Measurements from ENCODE around the gene SRPK3.
"Not testable (repeated sequence)": the region's sequence is repeated elsewhere in the genome, so short reads cannot be mapped to it uniquely, and the experiment has no call there.

Gene SRPK3

DNA sequence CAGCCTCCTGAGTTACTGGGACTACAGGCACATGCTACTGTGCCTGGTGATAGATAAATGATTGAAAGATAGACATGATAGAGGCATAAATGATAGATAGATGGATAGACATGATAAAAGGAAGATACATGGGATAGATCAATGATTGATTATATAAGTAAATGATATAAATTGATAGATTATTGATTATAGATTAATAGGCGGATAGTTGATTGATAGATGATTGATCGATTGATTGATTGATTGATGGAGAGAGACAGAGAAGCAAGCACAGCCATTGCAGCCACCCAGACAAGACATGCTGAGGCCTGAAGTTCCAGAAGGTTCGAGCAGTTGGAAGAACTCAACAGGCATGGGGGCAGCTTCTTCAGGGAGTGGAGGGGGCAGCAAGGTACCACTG is 34.5 kb upstream of the SRPK3 start:
- no peak for DNase-seq

DNA sequence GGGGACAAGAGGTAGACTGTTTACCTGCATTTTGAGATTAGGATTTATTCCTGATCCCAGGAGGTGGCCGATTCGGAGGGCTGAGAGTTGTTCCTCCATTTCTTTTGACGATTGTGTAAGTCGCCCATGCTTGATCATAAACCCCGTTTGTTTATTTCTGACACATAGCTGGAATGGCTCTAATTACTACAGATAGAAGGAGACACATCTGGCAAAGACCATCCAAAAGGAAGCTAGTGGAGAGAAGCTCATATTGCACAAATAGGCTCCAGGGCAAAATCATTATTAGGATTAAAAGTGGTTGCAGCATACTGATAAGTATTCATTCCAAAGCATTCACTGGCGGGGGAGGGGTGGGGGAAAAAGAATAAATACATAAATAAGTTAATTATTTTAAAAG is 33.9 kb upstream of the SRPK3 start:
- DNase-seq = not testable (repeated sequence)

DNA sequence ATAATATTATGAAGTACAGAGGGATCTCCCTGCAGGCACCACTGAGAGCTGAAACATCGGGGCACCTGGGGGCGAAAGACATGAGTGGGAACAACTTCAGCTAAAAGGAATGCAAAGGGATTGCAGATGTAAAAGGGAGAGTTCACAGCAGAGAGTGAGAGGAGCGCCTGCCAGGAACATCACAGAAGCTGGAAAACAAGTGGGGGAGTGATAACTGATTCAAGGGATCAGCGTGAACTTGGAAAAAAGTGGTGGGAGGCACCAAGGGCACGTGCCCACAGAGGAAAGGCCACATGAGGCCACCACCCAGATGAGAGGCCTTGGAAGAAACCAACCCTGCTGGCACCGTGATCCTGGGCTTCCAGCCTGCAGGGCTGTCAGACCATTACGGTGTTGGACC is 31.8 kb upstream of the SRPK3 start:
- DNase-seq = not testable (repeated sequence)

DNA sequence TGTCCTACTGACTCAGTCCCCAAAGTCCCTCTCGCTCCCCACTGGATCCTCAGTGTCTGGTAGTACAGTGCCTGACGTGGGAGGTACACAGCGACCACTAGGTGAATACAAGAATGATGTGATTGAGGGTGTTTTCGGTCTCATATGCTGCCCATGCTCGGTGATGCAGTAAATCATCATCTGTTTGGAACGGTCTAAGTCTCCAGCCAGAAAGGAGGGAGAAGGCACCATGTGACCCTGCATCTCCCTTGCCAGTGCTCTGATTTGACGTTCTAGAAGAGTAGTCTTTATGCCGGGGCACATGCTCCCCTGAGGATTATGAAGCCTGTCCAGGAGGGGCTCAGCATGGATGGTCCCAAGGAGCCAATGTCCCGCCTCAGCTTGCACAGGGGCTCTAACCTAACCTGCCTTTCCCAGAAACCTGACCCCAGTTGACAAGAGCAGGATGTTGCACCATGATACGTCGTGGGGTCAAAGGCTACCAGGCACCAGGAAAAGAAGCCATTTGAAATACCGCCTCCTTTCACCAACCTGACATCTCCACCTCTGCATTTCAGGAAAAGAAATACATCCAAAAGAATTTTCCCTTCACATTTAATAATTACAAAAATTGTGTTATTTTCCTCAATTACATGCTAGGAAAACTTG is 30.6 kb upstream of the SRPK3 start:
- DNase-seq = no peak

DNA sequence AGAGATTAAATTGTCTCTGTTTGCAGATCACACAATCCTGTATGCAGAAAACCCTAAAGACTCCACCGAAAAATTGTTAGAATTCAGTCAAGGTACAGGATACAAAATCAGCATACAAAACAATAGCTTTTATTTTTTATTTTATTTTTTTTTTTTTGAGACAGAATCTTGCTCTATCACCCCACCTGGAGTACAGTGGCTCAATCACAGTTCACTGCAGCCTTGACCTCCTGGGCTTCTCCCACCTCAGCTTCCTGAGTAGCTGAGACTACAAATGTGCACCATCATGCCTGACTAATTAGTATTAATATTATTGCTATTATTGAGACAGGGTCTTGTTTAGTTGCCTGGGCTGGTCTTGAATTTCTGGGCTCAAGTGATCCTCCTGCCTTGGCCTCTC is 25.7 kb upstream of the SRPK3 start:
- no peak for DNase-seq

DNA sequence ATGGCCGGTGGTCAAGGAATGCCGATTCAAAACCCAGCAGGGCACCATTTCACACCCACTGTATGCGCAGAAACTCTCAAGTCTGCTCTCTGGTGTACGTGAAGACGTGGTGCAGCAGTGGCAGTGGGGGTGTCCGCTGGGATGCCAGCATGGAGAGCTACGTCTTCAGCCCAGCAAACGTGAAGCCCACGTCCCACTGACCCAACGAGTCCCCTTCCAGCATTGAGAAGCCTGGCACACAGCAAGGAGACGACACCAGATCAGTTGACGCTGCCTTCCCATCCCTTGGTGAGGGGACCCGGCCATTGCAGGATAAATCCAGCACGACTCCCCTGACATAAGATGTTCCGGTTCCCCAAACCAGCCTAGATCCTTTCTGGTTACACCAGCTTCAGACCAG is 19.0 kb upstream of the SRPK3 start:
- DNase-seq = no peak

DNA sequence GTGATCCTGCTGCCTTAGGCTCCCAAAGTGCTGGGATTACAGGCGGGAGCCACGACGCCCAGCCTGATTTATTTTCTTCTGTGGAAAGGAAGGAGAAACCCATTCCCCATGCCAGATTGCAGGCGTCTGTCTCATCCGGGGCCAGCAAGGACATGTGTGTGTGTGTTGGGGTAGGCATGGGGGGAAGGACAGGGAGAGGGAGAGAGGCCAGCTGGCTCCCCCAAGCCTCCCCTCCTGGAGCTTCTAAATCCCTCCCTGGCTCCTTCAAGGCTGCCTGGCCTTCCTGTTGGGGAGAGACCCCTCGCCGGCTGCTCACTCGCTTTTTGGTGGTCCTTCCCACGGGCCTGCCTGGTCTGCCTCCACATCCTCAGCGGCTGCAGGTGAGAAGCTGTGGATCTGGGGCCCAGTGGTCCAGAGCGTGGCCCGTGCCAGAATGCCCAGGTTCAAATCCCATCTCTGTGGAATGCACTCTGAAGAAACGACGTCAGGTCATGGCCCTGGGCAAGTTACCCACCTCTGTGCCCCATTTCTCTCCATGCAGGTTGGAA is 18.1 kb upstream of the SRPK3 start:
- peak; percentile 0 for DNase-seq

DNA sequence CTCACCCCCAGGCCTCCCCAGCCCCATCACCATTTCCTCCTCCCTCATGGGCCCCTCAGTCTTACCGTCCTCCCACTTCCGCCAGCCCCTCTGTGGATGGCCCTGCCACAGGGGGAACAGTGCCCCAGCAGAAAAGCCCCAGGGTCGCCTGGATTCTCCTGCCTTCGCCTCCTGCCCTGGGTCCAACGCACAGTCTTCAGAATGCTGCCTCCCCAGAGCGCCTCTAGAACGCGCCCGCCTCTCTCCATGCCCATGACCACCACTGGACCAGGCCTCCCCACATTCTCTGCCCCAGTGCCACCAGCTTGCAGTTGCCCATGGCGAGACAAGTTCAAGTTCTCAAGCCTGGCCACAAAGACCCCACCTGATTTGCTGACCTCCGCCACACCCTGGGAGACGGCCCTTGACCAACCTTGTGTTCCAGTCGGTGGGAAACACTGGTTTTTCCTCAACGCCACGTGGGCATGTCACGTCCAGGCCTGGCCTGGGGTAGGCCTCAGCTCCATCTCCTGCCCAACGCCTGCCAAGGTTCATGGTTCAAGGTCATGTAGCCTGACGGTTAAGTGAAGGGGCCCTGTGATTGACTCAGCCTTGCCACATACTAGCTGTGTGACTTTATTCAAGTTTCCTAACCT is 17.4 kb upstream of the SRPK3 start:
- peak; percentile 0 for DNase-seq

DNA sequence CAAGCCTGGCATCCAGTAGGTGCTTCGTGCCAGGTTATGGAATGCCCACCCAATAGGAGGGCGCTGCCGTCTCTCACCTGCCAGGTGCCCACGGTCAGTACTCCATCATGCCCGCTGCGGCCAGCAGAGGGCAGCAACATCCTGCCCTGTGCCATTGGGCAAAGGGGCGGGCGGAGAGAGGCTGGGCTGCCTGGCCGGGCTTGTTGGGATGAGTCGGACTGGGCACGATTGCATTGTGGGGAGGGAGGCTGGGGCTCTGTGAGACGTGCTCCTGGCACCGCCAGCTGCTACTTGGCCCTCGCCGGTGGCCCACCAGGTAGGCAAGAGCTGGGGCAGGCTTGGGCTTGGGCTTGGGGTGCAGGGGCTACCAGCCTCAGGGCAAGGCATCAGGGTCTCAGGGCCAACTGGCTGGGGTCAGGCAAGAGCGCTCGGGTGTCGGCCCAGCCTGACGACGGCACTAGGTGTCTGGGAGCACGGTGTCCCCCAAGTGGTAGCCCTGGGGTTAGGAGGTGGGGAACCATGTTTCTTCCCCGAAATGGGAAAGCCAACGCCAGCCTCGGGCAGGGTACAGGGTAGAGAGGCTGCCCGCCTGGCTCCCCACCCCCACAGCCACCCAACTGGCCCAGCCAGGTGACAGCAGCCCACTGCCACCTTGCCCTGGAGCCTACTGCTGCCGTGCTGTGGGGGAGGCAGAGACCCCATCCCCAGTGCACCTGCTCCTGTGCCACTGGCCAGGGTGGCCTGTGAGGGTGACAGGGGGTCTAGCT is 16.7 kb upstream of the SRPK3 start, which contains the start of gene PLXNB3:
Gene PLXNB3, plus strand, starts transcription at position 261 of the 767 bp plus-strand sequence. CDS start 1,287 bp downstream, outside the sequence.
- peak; percentile 73 for DNase-seq

DNA sequence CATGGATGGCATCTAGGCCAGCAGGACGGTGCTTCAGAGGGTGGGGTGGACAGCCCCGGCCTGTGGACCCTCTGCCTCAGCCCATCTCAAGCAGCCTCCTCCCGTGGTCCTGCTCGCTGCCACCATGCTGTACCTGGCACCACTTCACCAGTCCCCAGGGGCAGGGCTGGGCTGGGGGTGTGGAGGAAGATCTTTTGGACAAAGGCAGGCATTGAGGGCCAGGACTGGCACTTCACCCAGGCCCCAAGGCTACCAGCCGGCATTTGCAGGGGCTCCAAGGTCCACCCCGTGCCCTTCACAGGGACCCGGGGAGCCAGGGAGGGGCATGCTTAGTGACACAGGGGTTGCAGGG is 16.1 kb upstream of the SRPK3 start:
- DNase-seq = peak; percentile 0

DNA sequence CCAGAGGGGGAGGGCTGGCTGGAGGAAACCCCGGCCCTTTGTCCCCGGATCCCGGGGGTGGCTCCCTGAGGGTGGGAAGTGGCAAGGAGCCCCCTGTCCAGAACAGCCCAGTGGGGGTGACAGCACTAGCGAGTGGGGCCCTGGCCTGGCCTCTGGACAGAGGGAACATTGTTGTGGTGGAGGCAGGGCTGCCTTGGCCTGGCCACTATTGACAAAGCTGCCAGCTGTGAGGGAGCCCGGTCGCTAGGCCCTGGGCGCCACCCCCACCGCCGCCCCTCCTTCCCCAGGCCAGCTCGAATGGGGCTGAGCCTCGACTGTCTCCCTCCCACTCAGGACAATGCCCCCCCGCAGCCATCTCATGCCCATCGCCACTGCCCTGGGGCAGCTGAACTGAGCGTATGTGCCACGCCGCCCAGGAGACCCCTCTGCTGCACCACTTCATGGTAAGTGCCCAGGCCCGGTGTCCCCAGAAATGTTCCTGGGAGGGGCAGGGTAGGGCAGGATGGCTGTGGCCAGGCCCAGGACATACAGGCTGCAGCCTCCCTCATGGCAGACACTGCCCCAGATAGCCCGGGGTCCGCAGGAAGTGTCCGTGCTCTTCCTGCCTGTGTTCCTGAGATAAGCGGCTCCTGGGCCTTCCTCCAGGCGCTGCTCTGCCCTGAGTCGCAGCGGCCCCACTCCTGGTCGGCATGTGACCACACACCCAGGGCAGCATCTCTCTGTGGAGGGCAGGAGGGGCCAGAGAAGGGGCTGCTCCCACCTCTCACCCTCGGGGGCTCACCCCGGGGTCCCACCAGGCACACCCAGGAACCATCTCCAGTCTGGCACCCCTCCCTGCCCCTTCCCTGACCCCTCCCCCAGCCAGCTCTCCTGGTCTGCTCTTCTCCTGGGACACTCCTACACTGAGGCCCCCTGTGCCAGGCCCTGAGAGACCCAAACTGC is 15.4 kb upstream of the SRPK3 start:
- DNase-seq = no peak

DNA sequence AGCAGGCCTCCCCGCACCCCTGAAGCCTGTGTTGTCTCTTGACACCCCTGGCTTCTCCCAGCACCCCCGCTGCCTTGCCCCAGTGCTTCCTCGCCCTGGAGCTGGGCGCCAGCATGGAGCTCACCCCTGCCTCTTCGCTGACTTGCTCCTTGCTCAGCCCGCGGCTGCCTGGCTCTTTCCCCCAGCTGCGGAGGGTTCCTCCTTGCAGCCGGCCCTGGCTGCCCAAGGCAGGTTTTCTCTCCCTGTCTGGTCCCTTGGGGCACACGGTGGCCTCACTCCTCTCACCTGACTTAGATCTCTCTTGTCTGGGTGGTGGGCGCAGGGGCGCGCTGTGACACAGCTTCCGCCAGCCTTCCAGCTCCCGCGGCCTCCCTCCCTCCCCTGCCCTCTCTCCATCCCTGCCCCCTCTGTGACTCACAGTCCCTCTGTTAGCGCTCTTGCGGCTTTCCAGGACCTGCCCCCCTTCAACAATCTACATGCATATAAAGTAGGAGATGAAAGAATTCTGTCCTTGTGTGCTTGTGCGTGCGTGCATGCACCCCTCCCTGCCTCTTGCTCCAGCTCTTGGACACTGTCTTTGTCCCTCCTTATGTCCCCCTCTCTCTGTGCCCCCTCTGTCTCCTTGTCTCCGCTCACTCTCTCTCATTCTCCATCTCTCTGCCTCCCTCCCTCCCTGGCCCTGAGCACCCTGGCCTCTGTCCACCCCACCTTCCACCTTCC is 14.6 kb upstream of the SRPK3 start:
- no peak for DNase-seq

DNA sequence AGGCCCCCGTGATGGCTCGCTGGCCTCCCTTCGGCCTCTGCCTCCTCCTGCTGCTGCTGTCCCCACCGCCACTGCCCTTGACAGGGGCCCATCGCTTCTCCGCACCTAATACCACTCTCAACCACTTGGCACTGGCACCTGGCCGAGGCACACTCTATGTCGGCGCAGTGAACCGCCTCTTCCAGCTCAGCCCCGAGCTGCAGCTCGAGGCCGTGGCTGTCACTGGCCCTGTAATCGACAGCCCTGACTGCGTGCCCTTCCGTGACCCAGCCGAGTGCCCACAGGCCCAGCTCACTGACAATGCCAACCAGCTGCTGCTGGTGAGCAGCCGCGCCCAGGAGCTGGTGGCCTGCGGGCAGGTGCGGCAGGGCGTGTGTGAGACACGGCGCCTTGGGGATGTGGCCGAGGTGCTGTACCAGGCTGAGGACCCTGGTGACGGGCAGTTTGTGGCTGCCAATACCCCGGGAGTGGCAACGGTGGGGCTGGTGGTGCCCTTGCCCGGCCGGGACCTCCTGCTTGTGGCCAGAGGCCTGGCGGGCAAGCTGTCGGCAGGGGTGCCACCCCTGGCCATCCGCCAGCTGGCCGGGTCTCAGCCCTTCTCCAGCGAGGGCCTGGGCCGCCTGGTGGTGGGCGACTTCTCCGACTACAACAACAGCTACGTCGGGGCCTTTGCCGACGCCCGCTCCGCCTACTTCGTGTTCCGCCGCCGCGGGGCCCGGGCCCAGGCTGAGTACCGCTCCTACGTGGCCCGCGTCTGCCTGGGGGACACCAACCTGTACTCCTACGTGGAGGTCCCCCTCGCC is 13.8 kb upstream of the SRPK3 start:
- no peak for DNase-seq

DNA sequence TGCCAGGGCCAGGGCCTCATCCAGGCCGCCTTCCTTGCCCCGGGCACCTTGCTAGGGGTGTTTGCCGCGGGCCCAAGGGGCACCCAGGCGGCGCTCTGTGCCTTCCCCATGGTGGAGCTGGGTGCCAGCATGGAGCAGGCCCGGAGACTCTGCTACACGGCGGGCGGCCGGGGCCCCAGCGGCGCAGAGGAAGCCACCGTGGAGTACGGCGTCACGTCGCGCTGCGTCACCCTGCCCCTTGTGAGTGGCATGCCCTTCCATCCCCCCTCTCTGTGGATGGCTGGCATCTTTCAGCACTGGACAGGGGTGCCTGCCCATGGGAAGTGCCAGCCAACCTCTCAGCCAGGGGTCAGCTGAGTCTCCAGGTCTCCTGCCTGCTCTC is 13.2 kb upstream of the SRPK3 start:
- DNase-seq = no peak

DNA sequence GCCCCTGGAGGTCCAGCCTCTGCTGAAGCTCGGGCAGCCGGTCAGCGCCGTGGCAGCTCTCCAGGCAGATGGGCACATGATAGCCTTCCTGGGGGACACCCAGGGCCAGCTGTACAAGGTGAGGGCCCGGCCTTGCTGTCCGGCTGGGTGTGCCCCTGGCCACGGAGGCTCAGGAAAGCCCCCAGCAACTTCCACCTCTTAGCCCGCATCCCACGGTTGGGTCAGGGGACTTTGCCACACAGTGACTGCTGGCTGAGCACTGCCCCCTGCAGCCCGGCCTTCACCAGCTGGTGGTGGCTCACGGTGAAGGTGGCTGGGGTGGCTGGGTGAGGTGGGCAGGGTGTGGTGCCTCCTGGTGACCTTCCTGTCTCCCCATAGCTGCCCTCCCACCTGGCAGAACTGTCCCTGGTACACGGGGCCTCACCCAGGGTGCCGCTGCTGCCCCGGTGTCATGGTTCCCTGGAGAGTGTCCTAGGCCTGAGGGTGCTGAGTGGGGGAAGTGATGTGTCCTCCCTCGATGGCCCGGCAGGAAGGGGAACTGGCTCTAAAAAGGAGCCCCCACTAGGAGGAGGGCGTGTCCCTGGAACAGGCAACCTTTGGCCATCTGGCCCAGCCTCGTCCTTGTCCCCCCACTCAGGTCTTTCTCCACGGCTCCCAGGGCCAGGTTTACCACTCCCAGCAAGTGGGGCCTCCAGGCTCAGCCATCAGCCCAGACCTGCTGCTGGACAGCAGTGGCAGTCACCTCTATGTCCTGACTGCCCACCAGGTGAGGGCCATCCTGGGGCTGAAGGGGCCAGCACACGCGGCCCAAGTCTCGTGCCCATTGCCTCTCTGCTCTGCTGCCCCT is 12.3 kb upstream of the SRPK3 start:
- no peak for DNase-seq

DNA sequence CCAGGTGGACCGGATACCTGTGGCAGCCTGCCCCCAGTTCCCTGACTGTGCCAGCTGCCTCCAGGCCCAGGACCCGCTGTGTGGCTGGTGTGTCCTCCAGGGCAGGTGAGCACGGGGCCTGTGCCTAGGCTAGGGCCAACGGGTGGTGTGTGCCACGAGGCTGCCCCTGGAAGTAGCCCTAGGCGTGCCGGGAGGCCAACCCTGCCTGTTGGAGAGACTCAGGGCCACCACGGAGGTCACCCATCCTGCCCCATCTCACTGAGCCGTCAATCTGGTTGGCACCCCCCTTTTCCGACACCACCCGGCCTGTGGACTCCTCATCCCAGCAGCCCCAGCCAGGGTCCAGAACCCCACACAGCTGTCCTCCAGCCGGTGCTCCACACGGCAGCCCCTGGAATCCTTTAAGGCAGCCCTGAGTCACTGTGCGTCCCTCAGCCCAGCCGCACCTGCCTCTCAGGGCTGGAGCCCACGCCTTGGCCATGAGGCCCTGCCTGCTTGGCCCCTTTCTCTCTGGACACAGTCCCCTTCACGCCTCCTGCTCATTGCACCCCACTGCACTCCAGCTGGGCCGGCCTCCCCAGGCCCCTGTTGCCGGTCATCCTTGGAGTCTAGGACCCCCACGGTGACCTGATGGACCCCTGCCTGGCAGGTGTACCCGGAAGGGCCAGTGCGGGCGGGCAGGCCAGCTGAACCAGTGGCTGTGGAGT is 11.5 kb upstream of the SRPK3 start:
- no peak for DNase-seq

DNA sequence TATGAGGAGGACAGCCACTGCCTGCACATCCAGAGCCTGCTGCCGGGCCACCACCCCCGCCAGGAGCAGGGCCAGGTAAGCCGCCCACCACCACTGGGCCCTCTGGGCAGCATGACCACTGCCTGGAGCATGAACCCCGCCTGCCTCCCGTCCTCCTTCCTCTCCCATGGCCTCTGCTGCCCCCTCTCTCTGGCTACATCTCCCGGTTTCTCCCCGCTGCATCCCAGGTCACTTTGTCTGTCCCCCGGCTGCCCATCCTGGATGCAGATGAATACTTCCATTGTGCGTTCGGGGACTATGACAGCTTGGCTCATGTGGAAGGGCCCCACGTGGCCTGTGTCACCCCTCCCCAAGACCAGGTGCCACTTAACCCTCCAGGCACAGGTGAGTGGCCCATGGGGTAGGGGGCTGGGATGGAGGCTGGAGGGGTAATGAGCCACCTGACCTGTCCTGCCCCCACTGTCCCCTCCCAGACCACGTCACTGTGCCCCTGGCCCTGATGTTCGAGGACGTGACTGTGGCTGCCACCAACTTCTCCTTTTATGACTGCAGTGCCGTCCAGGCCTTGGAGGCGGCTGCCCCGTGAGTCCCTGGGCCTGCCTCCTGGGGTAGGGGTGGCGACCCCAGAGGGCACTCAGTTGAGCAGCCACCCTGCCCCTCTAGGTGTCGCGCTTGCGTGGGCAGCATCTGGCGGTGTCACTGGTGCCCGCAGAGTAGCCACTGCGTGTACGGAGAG is 10.8 kb upstream of the SRPK3 start:
- DNase-seq = no peak

DNA sequence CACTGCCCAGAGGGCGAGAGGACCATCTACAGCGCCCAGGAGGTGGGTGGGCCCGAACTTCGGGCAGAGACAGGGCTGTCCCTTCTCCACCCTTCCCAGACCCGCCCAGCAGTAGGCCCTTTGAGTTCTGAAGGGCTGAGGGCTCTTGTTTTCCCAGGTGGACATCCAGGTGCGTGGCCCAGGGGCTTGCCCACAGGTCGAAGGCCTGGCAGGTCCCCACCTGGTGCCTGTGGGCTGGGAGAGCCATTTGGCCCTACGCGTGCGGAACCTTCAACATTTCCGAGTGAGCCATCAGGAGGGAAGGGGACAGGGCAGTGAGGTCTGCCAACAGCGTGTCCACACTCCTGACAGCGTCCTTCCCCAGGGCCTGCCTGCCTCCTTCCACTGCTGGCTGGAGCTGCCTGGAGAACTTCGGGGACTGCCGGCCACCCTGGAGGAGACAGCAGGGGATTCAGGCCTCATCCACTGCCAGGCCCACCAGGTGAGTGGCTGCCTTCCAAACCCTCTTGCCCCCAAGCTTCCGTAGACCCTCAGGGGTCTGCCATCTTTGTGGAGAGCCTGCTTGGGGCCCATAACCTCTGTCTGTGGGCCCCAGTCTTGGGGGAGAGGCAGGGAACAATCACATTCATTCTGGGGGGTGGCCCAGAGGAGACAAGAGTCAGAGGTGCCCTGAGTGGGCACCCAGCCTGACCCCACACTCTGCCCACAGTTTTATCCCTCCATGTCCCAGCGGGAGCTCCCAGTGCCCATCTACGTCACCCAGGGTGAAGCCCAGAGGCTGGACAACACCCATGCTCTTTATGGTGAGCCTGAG is 10.0 kb upstream of the SRPK3 start:
- no peak for DNase-seq
